Anterior cingulate cortex (tissue), 58 donors: ENCODE data around the gene ZNF681.
"Not testable (repeated sequence)": the region's sequence is repeated elsewhere in the genome, so short reads cannot be mapped to it uniquely, and the experiment has no call there.

ENCODE experiments used
- DNase-seq, 58 donors: peaks; one replicate each; lab custom pipeline; 2025; lab: John Stamatoyannopoulos, UW

ZNF681 gene

DNA sequence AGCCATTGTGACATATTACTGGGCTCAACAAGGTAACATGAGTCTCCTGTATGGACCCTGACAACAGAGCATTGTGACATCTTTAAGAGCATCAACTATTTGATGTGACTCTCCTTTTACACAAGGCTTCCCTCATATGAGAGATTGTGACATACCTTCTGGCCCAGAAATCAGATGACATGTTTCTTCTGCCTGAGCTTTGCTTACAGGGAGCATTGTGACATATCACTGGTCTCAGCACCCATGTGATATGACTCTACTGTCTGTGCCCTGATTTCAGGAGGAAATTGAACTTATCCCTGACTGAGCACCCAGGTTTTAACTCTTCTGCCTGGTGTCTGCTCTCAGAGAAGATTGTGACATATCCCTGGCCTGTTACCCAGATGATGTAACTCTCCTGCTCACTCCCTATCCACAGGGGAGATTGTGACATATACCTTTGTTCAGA, 15.9 kb upstream of the ZNF681 start:
- DNase-seq, result no peak

DNA sequence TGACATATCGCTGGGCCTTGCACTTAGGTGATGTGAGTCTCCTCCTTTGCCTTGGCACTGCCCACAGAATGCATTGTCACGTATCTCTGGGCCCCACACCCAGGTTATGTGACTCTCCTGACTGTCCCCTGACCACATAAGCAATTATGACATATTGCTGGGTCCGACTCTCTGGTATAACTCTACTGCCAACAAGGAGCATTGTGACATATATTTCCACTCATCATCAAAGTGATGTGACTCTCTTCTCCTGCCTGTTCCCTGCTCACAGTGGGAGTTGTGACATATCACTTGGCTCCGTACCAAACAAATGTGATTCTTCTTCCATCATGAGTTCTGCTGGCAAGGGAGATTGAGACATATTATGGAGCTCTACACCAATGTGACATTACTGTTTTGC, 15.4 kb upstream of the ZNF681 start:
- DNase-seq, result no peak

GRCh38 chr19:23772675-23773063, 14.0 kb upstream of the ZNF681 start:
- no peak for DNase-seq

DNA sequence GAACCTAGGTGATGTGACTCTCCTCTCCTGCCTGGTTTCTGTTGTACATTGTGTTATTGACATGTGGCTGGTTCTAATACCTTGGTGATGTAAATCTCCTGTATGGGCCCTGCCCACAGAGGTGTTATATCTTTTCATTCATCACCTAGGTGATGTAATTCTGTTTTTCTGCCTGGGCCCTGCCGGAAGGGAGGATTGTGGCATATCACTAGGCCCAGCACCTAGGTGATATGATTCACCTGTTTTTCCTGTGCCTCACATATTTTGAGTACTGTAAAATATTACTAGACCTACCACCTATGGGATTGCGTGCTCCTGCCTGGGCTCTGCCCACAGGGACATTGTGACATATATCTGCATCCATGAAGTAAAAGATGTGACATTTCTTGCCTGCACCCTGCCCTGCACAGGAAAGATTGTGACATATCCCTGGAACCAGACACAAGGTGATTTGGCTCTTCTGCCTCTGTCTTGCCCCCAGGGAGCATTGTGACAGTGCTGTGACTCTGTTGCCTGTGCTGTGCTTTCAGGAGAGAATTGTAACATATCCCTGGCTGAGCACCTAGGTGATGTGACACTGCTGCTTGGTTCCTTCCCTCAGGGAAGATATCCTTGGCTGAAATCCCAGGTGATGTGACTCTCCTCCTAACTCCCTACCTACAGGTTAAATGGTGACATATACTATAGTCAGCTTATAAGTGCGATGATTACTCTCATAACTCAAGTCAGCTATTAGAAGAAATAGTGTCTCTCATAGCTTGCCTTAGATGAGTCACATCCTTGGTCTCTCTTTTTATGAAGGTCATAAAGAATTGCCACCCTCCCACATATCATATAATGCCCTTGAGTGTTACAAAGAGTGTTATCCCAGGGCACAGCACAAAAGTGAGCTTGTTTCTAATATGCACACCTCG, 13.3 kb upstream of the ZNF681 start:
- no peak for DNase-seq

- no peak for DNase-seq
Measured at GRCh38 chr19:23771316-23771715, 12.6 kb upstream of the ZNF681 start.

GRCh38 chr19:23770672-23771250, 12.1 kb upstream of the ZNF681 start:
- DNase-seq, result no peak

- no peak for DNase-seq
Measured at GRCh38 chr19:23769691-23770468, 11.2 kb upstream of the ZNF681 start.

DNA sequence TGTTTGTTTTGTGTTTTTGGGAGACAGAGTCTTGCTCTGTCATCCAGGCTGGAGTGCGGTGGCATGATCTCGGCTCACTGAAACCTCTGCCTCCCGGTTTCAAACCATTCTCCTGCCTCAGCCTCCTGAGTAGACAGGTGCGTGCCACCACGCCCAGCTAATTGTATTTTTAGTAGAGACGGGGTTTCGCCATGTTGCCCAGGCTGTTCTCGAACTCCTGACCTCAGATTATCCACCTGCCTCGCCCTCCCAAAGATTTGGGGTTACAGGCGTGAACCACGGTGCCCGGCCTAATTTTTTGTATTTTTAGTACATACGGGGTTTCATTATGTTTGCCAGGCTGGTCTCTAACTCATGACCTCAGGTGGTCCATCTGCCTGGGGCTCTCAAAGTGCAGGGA, 8.3 kb upstream of the ZNF681 start:
- no peak for DNase-seq

DNA sequence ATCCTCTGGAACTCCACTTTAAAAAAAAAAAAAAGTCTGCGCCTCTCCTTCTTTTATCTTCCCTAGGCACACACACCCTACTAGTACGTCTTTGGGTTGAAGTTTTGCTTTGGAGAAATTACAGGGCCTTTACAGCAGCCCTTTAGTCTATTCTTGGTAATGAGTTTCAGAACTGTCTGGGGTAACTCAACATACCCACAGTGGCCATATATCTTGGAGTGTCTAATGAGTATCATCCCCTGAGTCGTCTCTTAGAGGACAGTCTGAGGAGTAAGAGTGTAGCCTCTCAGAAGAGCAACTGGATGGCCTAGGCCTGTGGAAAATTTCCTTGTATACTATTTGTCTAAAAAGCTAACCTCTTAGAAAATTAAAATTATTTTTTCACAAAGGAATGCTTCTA, 6.1 kb upstream of the ZNF681 start:
- no peak for DNase-seq

GRCh38 chr19:23762884-23763711, 4.4 kb upstream of the ZNF681 start:
- DNase-seq, result peak in 57 of 58 donors; percentile 11 to 90 (median 65)

GRCh38 chr19:23762548-23762883, 3.8 kb upstream of the ZNF681 start:
- DNase-seq, result no peak

GRCh38 chr19:23760326-23760725, 1.6 kb upstream of the ZNF681 start:
- not testable (repeated sequence) for DNase-seq

DNA sequence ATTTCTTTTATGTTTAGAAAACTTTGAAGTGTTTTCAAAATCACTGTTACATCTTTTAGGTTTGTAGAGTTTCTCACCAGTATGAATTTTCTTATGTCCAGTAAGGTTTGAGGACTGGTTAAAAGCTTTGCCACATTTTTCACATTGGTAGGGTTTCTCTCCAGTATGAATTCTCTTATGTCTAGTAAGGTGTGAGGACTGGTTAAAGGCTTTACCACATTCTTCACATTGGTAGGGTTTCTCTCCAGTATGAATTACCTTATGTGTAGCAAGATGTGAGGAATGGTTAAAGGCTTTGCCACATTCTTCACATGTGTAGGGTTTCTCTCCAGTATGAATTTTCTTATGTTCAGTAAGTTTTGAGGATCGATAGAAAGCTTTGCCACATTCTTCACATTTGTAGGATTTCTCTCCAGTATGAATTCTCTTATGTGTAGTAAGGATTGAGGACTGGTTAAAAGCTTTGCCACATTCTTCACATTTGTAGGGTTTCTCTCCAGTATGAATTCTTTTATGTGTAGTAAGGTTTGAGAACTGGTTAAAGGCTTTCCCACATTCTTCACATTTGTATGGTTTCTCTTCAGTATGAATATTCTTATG, 15.0 kb downstream of the ZNF681 start:
- not testable (repeated sequence) for DNase-seq

GRCh38 chr19:23730729-23731465, 27.8 kb downstream of the ZNF681 start:
- DNase-seq, result not testable (repeated sequence)

DNA sequence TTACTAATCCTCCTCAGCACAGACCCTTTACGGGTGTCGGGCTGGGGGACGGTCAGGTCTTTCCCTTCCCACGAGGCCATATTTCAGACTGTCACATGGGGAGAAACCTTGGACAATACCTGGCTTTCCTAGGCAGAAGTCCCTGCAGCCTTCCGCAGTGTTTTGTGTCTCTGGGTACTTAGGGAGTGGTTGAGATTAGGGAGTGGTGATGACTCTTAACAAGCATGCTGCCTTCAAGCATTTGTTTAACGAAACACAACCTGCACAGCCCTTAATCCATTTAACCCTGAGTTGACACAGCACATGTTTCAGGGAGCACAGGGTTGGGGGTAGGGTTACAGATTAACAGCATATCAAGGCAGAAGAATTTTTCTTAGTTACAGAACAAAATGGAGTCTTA, 34.5 kb downstream of the ZNF681 start:
- DNase-seq, result not testable (repeated sequence)

GRCh38 chr19:23718802-23719201, 39.9 kb downstream of the ZNF681 start:
- no peak for DNase-seq

DNA sequence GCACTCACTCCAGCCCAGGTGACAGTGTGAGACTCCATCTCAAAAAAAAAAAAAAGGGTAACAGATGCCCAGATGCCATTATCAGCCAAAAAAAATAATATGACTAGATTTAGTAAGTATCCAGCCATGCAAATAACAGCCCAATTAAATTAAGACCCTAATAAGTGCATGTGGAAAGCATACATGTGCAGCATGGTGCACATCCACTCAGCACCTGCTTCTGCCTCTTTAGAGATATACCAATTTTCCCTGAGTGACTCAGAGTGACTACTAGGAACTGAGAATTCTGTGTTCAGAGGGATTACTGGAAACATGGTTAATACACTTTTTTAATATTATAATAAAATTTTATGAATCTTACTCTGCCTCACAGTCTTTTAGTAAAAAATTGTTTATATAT, 41.9 kb downstream of the ZNF681 start:
- no peak for DNase-seq

- no peak for DNase-seq
Measured at GRCh38 chr19:23709347-23709746, 49.3 kb downstream of the ZNF681 start.

DNA sequence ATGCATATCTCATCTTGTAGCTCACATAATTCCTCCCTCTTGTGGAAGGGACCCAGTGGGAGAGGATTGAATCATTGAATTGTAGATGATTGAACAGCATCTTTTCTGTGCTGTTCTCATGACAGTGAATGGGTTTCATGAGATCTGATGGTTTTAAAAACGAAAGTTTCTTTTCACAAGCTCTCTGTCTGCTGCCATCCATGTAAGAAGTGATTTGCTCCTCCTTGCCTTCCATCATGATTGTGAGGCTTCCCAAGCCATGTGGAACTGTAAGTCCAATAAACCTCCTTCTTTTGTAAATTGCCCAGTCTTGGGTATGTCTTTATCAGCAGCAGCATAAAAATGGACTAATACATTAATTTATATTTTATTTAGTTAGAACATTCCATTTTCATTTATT, 52.0 kb downstream of the ZNF681 start:
- DNase-seq, result no peak
